WTC11 (cell line): Measurements from ENCODE around the gene VGLL1. TPM values are rescaled to one million over a fixed set of nuclear protein-coding genes. Genes with fewer than 3 reads are reported as not detected.

Experiments used
- ATAC-seq: fragments of 200-7000 bp; cut with Tn5 transposase; 2 replicates; pipeline ENCODE4 v1.10.0; 2021; ENCODE audit warnings: mild to moderate bottlenecking, moderate library complexity
- CTCF ChIA-PET: fragments of 300-600 bp; sonication (Branson Sonifier 250); formaldehyde crosslinking; loops from one replicate; lab custom pipeline; 2021; ENCODE audit warnings: antibody characterized with exemption; lab: Charles Lee
- POLR2A ChIA-PET: fragments of 350-600 bp; sonication (Branson Sonifier 250); formaldehyde crosslinking; loops from one replicate; lab custom pipeline; 2021; ENCODE audit warnings: antibody characterized with exemption; lab: Charles Lee
- DNase-seq: peaks from one replicate; pipeline ENCODE4 v3.0.0; 2021; ENCODE audit warnings: low spot score
- H3K27ac Mint-ChIP-seq: 2 replicates; pipeline ENCODE4 v1.8.0; 2021; ENCODE audit warnings: mixed read lengths
- H3K27me3 Mint-ChIP-seq: 2 replicates; pipeline ENCODE4 v1.8.0; 2021; ENCODE audit warnings: low read depth, mild to moderate bottlenecking, moderate library complexity, mixed read lengths
- H3K36me3 Mint-ChIP-seq: 2 replicates; pipeline ENCODE4 v1.8.0; 2021; ENCODE audit warnings: mixed read lengths
- H3K4me1 Mint-ChIP-seq: 2 replicates; pipeline ENCODE4 v1.8.0; 2022; ENCODE audit warnings: mixed read lengths
- H3K4me3 Mint-ChIP-seq: 2 replicates; pipeline ENCODE4 v1.8.0; 2021; ENCODE audit warnings: mild to moderate bottlenecking, moderate library complexity, mixed read lengths
- H3K9me3 Mint-ChIP-seq: 2 replicates; pipeline ENCODE4 v1.8.0; 2021; ENCODE audit warnings: mixed read lengths
- ATF6 ChIP-seq: sonication (generic); formaldehyde crosslinking; IDR thresholded peaks from 2 replicates; pipeline ENCODE4 v1.8.1; 2023; ENCODE audit warnings: mild to moderate bottlenecking, missing genetic modification reagents
- ELF4 ChIP-seq: sonication (generic); formaldehyde crosslinking; IDR thresholded peaks from 2 replicates; pipeline ENCODE4 v1.8.1; 2022; ENCODE audit warnings: low read depth, mild to moderate bottlenecking, moderate library complexity, missing genetic modification reagents
- HMGA2 ChIP-seq: fragments of 250-450 bp; sonication (Bioruptor Pico); IDR thresholded peaks from 2 replicates; pipeline ENCODE4 v1.4.0; 2021; ENCODE audit warnings: mild to moderate bottlenecking, moderate library complexity
- MXD4 ChIP-seq: fragments of 250-450 bp; sonication (Bioruptor Pico); IDR thresholded peaks from 2 replicates; pipeline ENCODE4 v1.8.0; 2021; ENCODE audit warnings: mild to moderate bottlenecking, moderate library complexity, borderline replicate concordance
- PREB ChIP-seq: sonication (generic); formaldehyde crosslinking; IDR thresholded peaks from 2 replicates; pipeline ENCODE4 v1.8.1; 2022; ENCODE audit warnings: mild to moderate bottlenecking, missing genetic modification reagents, moderate library complexity, borderline replicate concordance
- SOX15 ChIP-seq: fragments of 250-450 bp; sonication (Bioruptor Pico); IDR thresholded peaks from 2 replicates; pipeline ENCODE4 v1.9.0; 2021; ENCODE audit warnings: mild to moderate bottlenecking
- TCF7 ChIP-seq: sonication (generic); formaldehyde crosslinking; IDR thresholded peaks from 2 replicates; pipeline ENCODE4 v1.8.0; 2022; ENCODE audit warnings: mild to moderate bottlenecking, low read depth, missing genetic modification reagents, moderate library complexity
- TEAD4 ChIP-seq: sonication (generic); formaldehyde crosslinking; IDR thresholded peaks from 2 replicates; pipeline ENCODE4 v1.8.0; 2022; ENCODE audit warnings: mild to moderate bottlenecking, missing genetic modification reagents
- ZNF281 ChIP-seq: sonication (generic); formaldehyde crosslinking; IDR thresholded peaks from 2 replicates; pipeline ENCODE4 v1.8.0; 2023; ENCODE audit warnings: mild to moderate bottlenecking, missing genetic modification reagents
- ZNF396 ChIP-seq: fragments of 250-450 bp; sonication (Bioruptor Pico); IDR thresholded peaks from 2 replicates; pipeline ENCODE4 v1.8.0; 2021; ENCODE audit warnings: mild to moderate bottlenecking, moderate library complexity, borderline replicate concordance
- total RNA-seq: library from RNA; stranded (reverse); gene quantifications from 3 replicates; pipeline ENCODE4 v1.2.3, GENCODE V29; 2021
- TF ChIP-seq, protein P1 (sequence below): sonication (generic); formaldehyde crosslinking; IDR thresholded peaks from 2 replicates; pipeline ENCODE4 v1.8.0; 2022; ENCODE audit warnings: mild to moderate bottlenecking, missing genetic modification reagents
- TF ChIP-seq, protein P2 (sequence below): sonication (generic); formaldehyde crosslinking; IDR thresholded peaks from 2 replicates; pipeline ENCODE4 v1.8.0; 2023; ENCODE audit warnings: missing genetic modification reagents

The VGLL1 gene
- total RNA-seq, 1 experiment from 2014 or later = not detected

- Mint-ChIP-seq H3K4me1 (no peaks in the 10 kb centered on the region), H3K27ac (no peak overlapping the region), H3K4me3 (no peak overlapping the region), H3K9me3 (no peaks in the 10 kb centered on the region), H3K36me3 (no peaks in the 10 kb centered on the region), H3K27me3 (no peaks in the 10 kb centered on the region; the same call in 1 of the 2 replicates)
- ChIA-PET CTCF (interaction anchor here (0.6 to 1.9 kb wide), 3 partner anchors 10 to 131 kb away, joined by 3 to 9 read pairs (median 4); no protein-coding TSS in a partner anchor), POLR2A (no interaction called here)
- ATAC-seq = peak; percentile 99
- TF ChIP-seq MXD4 (CRISPR knock-in tag) (no peak), TCF7 (no peak), HMGA2 (CRISPR knock-in tag) (no peak)
- TF ChIP-seq, protein P1, sequence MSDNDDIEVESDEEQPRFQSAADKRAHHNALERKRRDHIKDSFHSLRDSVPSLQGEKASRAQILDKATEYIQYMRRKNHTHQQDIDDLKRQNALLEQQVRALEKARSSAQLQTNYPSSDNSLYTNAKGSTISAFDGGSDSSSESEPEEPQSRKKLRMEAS (CRISPR knock-in tag) = no peak
- peak; percentile 63 for DNase-seq
Measured at GRCh38 chrX:136577552-136577951, 45.5 kb downstream of the VGLL1 start.

- ATAC-seq (no peak), DNase-seq (no peak)
- Mint-ChIP-seq H3K4me1 (peaks cover 8% of the 10 kb centered on the region; the same call in 1 of the 2 replicates), H3K4me3 (no peak overlapping the region), H3K27me3 (no peaks in the 10 kb centered on the region), H3K27ac (no peak overlapping the region), H3K36me3 (no peaks in the 10 kb centered on the region), H3K9me3 (no peaks in the 10 kb centered on the region)
- TF ChIP-seq MXD4 (CRISPR knock-in tag) (no peak), ATF6 (CRISPR knock-in tag) (no peak), TEAD4 (CRISPR knock-in tag) (no peak)
- TF ChIP-seq, protein P2, sequence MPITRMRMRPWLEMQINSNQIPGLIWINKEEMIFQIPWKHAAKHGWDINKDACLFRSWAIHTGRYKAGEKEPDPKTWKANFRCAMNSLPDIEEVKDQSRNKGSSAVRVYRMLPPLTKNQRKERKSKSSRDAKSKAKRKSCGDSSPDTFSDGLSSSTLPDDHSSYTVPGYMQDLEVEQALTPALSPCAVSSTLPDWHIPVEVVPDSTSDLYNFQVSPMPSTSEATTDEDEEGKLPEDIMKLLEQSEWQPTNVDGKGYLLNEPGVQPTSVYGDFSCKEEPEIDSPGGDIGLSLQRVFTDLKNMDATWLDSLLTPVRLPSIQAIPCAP (CRISPR knock-in tag) = no peak
- ChIA-PET CTCF (no interaction called here), POLR2A (no interaction called here)
Measured at GRCh38 chrX:136580316-136580715, 48.3 kb downstream of the VGLL1 start.

GRCh38 chrX:136582624-136583023 is 50.6 kb downstream of the VGLL1 start:
- CTCF ChIA-PET = interaction anchor here (1.1 kb wide), 1 partner anchor 126 kb away, joined by 3 read pairs; no protein-coding TSS in a partner anchor
- TF ChIP-seq, protein P1 (CRISPR knock-in tag) = no peak
- TF ChIP-seq, all 79 proteins: peak for 0

DNA sequence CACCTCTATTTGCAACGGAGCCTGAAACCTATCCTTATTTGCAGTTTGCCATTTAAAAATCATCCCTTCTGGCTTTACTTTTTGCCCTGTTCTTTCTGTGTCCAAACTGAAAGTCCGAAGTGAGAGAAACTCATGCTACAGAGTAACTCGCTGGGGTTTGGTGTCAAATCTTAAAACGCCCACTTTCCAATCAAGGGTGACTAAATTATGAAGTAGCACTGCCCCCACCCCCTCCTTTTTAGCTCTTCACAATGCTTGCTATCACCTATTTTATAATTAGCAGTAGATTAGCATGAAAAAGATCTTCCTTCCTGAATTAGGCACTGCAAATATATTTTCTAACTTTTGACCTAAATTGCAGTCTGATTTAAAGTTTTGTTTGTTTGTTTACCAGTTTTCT is 52.5 kb downstream of the VGLL1 start:
- DNase-seq (no peak), ATAC-seq (no peak)
- Mint-ChIP-seq H3K36me3 (no peaks in the 10 kb centered on the region), H3K27me3 (no peaks in the 10 kb centered on the region), H3K27ac (no peak overlapping the region), H3K4me1 (peaks cover 20% of the 10 kb centered on the region), H3K9me3 (no peaks in the 10 kb centered on the region), H3K4me3 (no peak overlapping the region)
- CTCF ChIA-PET = no interaction called here
- POLR2A ChIA-PET = no interaction called here
- TF ChIP-seq ATF6 (CRISPR knock-in tag) (no peak), MXD4 (CRISPR knock-in tag) (no peak)

More at GRCh38 chrX:136582624-136583023, 50.6 kb downstream of the VGLL1 start:
- DNase-seq (no peak), ATAC-seq (no peak)
- no peaks in the 10 kb centered on the region for H3K9me3 Mint-ChIP-seq
- H3K36me3 Mint-ChIP-seq = no peaks in the 10 kb centered on the region
- H3K4me1 Mint-ChIP-seq = peaks cover 20% of the 10 kb centered on the region
- no peak overlapping the region for H3K4me3 Mint-ChIP-seq
- H3K27me3 Mint-ChIP-seq = no peaks in the 10 kb centered on the region
- no peak overlapping the region for H3K27ac Mint-ChIP-seq
- POLR2A ChIA-PET = no interaction called here

DNA sequence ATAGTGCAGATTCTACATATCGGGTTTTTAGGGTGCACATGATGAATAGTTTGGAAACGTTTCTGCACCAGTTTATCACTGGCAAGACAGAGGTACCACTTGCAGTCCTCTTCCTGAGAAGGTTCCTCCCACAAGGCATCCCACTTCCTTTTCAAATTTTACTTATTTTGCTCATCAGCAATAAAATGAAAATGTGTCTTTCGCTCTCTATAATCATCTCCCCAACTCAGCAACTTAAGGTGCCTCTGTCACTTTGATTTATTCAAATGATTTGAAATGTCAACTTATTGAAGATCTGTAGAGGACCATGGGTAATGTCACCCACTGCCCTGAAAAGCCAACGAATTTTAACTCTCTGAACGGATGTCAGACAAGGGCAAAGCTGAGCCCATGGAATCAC is 53.2 kb downstream of the VGLL1 start:
- ChIA-PET POLR2A (no interaction called here), CTCF (no interaction called here)
- no peak overlapping the region for H3K4me3 Mint-ChIP-seq
- H3K9me3 Mint-ChIP-seq = no peaks in the 10 kb centered on the region
- no peak for DNase-seq
- H3K27me3 Mint-ChIP-seq = no peaks in the 10 kb centered on the region
- peaks cover 20% of the 10 kb centered on the region for H3K4me1 Mint-ChIP-seq
- H3K36me3 Mint-ChIP-seq = no peaks in the 10 kb centered on the region
- no peak for ATAC-seq
- no peak overlapping the region for H3K27ac Mint-ChIP-seq
- TF ChIP-seq PREB (CRISPR knock-in tag) = no peak
- TF ChIP-seq ZNF281 (CRISPR knock-in tag) = no peak
- TF ChIP-seq SOX15 (CRISPR knock-in tag) = no peak
- TF ChIP-seq ELF4 = no peak
- TF ChIP-seq ZNF396 = no peak
